ENCODE data around the gene LBHD1. TPM values are rescaled to one million over a fixed set of nuclear protein-coding genes. Genes with fewer than 3 reads are reported as not detected.

Gene LBHD1
- 1.9 and 2.6 TPM in 2 replicates for total RNA-seq

DNA sequence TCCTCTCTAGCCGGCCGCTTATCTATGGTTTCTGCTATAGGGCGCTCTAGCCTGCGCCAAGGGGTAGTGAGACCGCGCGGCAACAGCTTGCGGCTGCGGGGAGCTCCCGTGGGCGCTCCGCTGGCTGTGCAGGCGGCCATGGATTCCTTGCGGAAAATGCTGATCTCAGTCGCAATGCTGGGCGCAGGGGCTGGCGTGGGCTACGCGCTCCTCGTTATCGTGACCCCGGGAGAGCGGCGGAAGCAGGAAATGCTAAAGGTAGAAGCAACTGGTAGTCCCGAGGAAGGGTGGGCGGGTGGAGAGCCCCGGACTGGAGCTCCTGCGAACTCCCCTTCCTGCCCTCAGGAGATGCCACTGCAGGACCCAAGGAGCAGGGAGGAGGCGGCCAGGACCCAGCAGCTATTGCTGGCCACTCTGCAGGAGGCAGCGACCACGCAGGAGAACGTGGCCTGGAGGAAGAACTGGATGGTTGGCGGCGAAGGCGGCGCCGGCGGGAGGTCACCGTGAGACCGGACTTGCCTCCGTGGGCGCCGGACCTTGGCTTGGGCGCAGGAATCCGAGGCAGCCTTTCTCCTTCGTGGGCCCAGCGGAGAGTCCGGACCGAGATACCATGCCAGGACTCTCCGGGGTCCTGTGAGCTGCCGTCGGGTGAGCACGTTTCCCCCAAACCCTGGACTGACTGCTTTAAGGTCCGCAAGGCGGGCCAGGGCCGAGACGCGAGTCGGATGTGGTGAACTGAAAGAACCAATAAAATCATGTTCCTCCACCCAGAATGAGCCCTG, at the start of gene LBHD1, which contains the start of gene UQCC3:
LBHD1 (minus strand) TSS at position 660 of the 782 bp plus-strand sequence. CDS start 2,236 bp downstream, outside the sequence.
UQCC3 (plus strand) TSS at position 66 of the 782 bp plus-strand sequence; CDS start at position 139, 73 bp downstream.

DNA sequence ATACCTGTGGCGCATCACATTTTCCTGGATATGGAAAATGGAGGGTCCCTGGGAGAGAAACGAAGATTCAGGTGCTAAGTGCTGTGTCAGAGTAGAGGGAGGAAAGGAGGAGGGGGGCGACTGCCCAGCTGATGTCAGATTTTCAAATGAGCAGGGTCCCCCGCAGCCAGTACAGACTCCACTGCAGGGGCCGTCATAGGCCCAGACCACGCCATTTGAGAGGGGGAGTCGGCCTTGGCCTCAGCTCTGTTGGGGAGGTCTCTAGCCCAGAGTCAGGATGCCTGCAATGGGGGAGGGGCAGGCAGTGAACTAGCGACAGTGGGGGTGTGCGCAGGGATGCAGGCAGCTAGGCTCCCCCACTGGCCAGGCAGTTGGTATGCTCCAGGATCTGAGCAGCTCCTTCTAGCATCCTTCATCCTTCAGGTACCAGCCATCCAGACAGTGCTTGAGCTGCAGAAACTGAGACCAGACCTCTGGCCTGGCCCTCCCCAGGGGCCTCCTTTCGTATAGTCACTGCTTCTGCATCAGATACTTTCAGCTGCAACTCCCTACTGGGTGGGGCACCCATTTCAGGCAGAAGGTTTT, 35.3 kb upstream of the LBHD1 start, which contains the start of the genes BSCL2 and GNG3:
BSCL2 (minus strand) TSS at position 148 of the 585 bp plus-strand sequence. CDS start 229 bp downstream, outside the sequence.
GNG3 (plus strand) TSS at position 400 of the 585 bp plus-strand sequence. CDS start 620 bp downstream, outside the sequence.

DNA sequence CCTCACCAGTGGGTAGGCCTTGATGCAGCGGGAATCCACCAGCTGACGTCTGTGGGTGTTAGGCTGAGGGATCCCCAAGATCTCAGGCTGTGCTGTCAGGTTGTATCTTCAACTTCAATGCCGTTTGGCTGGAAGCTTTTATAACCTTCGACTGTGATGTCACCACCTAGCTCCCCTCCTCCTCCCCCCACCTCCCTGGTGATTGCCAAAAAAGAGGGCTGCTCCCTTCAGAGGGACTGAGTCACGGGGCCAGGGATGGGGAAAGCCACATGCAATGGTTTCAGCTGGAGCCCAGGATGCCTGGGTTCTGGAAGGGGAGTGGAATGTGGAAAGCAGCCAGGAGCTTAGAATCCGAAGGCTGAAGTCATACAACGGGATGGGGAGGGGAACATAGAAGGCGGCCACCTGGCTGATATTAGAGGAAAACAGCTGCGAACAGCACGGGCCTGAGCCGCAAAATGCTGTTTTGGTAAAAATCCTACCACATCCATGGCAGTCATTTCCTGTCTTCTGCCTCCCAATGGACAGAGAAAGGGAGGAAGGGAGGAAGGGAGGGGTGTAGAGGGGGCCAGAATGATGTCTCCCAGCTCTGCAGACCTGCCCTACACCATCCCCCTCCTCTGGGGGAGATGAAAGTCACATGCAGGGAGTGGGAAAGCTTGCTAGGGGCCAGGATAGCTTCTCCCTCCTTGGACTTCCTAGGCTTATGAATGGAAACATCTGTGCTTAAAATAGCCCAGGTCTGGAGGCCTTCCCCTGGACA, 17.5 kb upstream of the LBHD1 start, which contains the start of gene LRRN4CL:
LRRN4CL (minus strand) TSS at position 110 of the 763 bp plus-strand sequence. CDS start 1,022 bp downstream, outside the sequence.

DNA sequence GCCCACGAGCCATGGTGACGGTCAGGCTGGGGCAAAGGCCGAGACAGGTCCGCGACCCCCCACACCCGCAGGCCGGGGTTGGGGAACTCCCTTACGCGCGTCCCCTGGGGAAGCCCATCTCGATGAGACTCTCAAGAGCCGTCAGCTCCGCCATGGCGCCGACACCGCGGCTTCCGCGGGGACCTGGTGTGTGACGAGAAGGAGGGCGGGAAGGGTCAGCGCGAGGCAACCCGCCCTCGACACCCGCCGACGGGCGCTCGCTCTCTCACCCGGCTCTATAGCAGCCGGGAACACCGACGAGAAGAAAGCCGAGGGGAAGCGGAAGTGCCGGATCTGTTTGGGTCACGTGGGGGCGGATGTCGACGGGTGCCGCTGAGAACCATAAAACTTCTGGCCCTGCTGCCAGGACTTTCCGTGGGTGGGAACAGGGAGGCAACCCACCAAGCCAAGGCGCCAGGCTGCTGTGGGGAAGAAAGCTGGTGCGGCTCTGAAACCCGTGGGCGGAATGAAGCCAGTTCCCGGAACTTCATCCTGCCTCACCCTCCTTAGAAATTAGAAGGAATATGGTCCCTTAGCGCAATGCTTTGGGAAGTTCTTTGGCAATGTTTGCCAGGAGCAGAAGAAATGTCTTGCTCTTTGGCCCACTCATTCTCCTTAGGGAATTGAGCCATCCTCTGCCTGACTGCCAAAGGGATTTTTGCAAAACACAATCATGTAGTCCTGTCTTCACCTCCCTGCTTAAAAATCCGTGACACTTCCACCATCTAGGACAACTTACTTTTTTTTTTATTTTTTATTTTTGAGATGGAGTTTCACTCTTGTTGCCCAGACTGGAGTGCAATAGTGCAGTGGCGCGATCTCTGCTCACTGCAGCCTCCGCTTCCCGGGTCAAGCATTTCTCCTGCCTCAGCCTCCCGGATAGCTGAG, 7.0 kb upstream of the LBHD1 start, which contains the start of gene UBXN1:
UBXN1 (minus strand) TSS at position 304 of the 927 bp plus-strand sequence; CDS start at position 154, 150 bp downstream.

DNA sequence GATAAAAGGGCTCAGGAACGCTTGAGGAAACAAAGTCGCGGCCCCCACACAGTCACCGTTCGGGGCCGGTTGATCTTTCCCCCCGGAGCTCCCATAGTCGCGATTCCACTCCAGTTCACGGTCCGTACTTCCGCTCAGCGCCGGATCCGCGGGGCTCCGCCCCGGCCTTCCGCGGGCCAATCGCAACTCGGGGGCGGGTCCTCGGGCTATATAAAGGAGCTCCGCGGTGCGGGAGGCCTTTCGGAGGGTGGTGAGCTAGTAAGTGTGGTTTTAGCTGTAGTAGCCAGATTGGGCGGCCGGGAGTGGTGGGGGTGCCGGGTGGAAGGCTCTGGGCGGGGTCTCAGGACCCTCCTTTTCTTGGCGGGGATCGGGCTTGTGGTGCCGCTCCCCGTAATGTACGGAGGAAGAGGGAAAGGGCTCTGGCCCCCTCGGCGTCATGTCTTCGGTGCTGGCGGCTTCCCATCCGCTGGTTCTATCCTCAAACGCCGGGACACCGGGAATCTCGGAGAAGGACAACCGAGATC, 6.9 kb downstream of the LBHD1 start, which contains the start of the genes C11orf98 and CSKMT:
C11orf98 (minus strand) TSS at position 136 of the 524 bp plus-strand sequence; CDS start at position 95, 41 bp downstream.
CSKMT (plus strand) TSS at position 238 of the 524 bp plus-strand sequence. CDS start 568 bp downstream, outside the sequence.

DNA sequence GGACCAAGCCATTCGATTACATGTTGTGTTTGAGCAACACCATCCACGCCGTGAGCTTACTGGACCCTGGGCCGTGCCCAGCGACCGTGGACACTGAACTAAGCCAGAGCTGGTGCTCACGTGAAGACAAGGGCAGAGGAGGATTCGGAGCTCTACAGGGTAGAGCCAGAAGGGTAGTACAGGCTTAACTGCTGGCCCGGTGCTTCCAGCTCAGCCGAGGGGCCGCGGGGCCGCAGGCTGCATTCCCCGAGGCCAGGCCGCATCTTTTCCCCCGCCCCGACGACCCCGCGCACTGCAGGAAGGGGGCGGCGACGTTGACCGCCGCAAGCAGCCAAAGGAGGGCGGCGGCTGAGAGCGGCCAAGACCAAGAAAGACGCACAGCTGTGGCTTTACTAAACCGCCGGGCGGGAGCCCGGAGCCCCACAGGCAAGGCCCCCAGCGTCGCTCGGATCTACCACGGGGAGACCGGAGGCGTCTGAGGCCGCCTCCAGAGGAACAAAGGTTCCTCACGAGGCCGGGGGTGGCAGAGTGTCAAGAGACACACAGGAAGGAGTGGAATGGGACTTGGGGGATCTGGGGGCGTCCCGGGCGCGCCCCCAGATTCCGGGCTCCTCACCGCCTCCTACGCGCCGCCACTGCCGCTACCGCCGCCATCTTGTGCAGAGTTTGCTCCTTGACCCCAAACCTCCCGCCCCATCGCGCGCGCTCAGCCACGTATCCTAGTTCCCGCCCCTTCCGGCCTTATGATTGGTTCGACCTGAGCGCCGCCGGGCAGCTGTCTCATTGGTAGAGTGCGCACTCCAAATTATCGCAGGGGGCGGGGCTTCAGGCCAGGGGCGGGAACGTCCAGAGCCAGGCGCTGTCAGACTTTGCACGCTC, 25.9 kb downstream of the LBHD1 start, which contains the start of gene GANAB:
GANAB (minus strand) TSS at position 668 of the 879 bp plus-strand sequence; CDS start at position 654, 14 bp downstream.

DNA sequence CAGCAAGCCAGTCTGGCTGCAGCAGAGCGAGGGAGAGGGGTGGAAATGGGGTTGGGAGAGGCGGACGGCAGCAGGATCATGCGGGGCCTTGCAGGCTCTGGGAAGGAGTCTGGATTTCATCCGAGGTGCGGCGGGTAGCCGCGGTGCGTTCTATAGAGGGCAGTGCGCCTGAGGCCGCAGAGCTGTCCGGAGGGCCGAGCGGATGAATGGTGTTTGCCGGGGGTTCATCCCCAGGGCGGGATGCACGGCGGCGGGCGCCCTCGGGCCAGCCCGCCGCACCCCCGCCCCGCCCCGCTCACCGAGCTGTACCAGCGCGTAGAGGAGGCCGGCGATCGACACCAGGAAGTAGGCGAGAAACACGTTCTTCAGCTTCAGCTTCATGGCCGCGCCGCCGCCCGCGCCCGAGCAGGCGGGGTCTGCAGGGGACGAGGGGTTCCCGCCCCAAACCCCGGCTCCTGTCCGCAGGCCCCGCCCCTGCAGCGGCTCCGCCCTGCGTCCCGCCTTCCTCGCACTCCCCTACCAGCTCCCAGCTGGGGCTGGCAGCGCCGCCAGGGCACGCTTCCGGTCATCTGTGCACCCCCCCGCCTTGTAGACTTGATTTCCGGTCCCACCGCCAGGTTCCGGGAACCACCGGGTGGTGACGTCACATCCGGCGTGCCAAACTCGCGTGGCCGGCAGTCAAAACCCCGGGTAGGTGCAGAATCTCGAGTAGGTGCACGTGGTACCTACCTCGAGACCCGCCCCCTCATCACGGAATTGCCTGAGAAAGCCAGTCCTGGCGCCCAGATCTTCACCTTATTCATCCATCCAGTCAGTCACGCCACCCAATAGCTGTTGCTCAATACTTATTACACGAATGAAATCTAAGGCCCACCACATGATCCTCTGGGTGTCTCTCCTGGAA, 50.2 kb downstream of the LBHD1 start, which contains the start of gene B3GAT3:
B3GAT3 (minus strand) TSS at position 420 of the 904 bp plus-strand sequence; CDS start at position 381, 39 bp downstream.

Other genes starting within 250 kb of the LBHD1 start
- 414 and 532 TPM in 2 replicates for gene AHNAK, start 125.5 kb downstream of the LBHD1 start, total RNA-seq
- 1,547 and 1,726 TPM in 2 replicates for gene EEF1G, start 98.4 kb downstream of the LBHD1 start, total RNA-seq
- 8.8 and 9.6 TPM in 2 replicates for gene TUT1, start 80.7 kb downstream of the LBHD1 start, total RNA-seq
- gene MTA2, start 70.4 kb downstream of the LBHD1 start, total RNA-seq = 158 and 226 TPM in 2 replicates
- gene EML3, start 59.5 kb downstream of the LBHD1 start, total RNA-seq = 24.2 and 30.8 TPM in 2 replicates
- 7.3 and 8.5 TPM in 2 replicates for gene ROM1, start 59.0 kb downstream of the LBHD1 start, total RNA-seq
- 12.6 and 20.0 TPM in 2 replicates for gene B3GAT3, start 50.3 kb downstream of the LBHD1 start, total RNA-seq
- 190 and 269 TPM in 2 replicates for gene GANAB, start 25.7 kb downstream of the LBHD1 start, total RNA-seq
- 21.1 and 21.5 TPM in 2 replicates for gene INTS5, start 19.0 kb downstream of the LBHD1 start, total RNA-seq
- 46.1 and 53.0 TPM in 2 replicates for gene C11orf98, start 7.1 kb downstream of the LBHD1 start, total RNA-seq
- gene CSKMT, start 7.0 kb downstream of the LBHD1 start, total RNA-seq = 7.4 and 12.7 TPM in 2 replicates
- gene UQCC3, start 594 bp downstream of the LBHD1 start, total RNA-seq = 12.2 and 12.8 TPM in 2 replicates
- 163 and 210 TPM in 2 replicates for gene UBXN1, start 6.8 kb upstream of the LBHD1 start, total RNA-seq
- gene LRRN4CL, start 17.3 kb upstream of the LBHD1 start, total RNA-seq = 0.09 TPM in 2 replicates
- gene BSCL2, start 35.2 kb upstream of the LBHD1 start, total RNA-seq = 20.1 and 25.6 TPM in 2 replicates
- gene GNG3, start 35.4 kb upstream of the LBHD1 start, total RNA-seq = not detected in 2 replicates
- 9.8 and 13.6 TPM in 2 replicates for gene HNRNPUL2, start 55.2 kb upstream of the LBHD1 start, total RNA-seq
- gene TTC9C, start 56.2 kb upstream of the LBHD1 start, total RNA-seq = 32.8 and 33.1 TPM in 2 replicates
- gene ZBTB3, start 81.9 kb upstream of the LBHD1 start, total RNA-seq = 6.9 and 8.4 TPM in 2 replicates
- gene POLR2G, start 89.3 kb upstream of the LBHD1 start, total RNA-seq = 51.1 and 71.4 TPM in 2 replicates
- gene TAF6L, start 99.1 kb upstream of the LBHD1 start, total RNA-seq = 18.4 and 20.5 TPM in 2 replicates
- gene TMEM179B, start 115.1 kb upstream of the LBHD1 start, total RNA-seq = 15.9 and 23.5 TPM in 2 replicates
- 9.0 and 16.0 TPM in 2 replicates for gene TMEM223, start 119.7 kb upstream of the LBHD1 start, total RNA-seq
- gene NXF1, start 133.2 kb upstream of the LBHD1 start, total RNA-seq = 16.0 and 21.6 TPM in 2 replicates
- gene STX5, start 159.8 kb upstream of the LBHD1 start, total RNA-seq = 36.4 and 40.9 TPM in 2 replicates
- not detected in 2 replicates for gene TEX54, start 160.6 kb upstream of the LBHD1 start, total RNA-seq
- gene WDR74, start 167.3 kb upstream of the LBHD1 start, total RNA-seq = 66.5 and 70.3 TPM in 2 replicates
- 121 and 172 TPM in 2 replicates for gene SLC3A2, start 208.6 kb upstream of the LBHD1 start, total RNA-seq
- not detected in 2 replicates for gene CHRM1, start 249.1 kb upstream of the LBHD1 start, total RNA-seq

All from endothelial cell of coronary artery (primary cell).